Measurements from ENCODE around the gene CLPSL1.

The CLPSL1 gene

GRCh38 chr6:35797837-35798526, 17.2 kb downstream of the CLPSL1 start:
- DNase-seq = no peak

GRCh38 chr6:35798706-35799105, 17.9 kb downstream of the CLPSL1 start:
- no peak for DNase-seq

- DNase-seq = no peak
Measured at GRCh38 chr6:35801148-35801547, 20.3 kb downstream of the CLPSL1 start.

- DNase-seq = no peak
Measured at GRCh38 chr6:35804996-35805736, 24.3 kb downstream of the CLPSL1 start, which contains the start of gene LHFPL5. LHFPL5 (plus strand) TSS chr6:35805352; CDS start chr6:35805671, 319 bp downstream.

DNA sequence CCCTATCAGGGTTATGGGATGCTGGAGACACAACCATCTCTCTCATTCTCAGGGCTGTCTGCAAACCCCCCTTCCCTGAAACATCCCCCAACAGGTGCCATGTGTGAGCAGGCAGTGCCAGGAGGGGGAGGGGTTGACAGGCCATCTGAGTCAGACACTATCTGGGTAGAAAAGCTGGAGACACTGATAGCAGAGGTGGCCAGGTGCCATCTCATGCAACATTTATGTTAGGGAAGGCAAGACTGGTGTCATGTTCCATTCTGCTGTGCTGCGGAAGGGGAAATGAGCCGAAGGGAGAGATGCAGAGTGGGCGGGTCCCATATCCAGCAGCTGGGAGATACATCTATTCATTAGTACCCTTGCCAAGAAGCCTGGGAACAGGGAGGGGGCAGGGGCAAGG, 27.9 kb downstream of the CLPSL1 start:
- DNase-seq = no peak

GRCh38 chr6:35809809-35810208, 29.0 kb downstream of the CLPSL1 start:
- no peak for DNase-seq

GRCh38 chr6:35810971-35811698, 30.3 kb downstream of the CLPSL1 start:
- DNase-seq = no peak

GRCh38 chr6:35811699-35811995, 30.8 kb downstream of the CLPSL1 start:
- DNase-seq = no peak

- no peak for DNase-seq
Measured at GRCh38 chr6:35817515-35817914, 36.7 kb downstream of the CLPSL1 start.

DNA sequence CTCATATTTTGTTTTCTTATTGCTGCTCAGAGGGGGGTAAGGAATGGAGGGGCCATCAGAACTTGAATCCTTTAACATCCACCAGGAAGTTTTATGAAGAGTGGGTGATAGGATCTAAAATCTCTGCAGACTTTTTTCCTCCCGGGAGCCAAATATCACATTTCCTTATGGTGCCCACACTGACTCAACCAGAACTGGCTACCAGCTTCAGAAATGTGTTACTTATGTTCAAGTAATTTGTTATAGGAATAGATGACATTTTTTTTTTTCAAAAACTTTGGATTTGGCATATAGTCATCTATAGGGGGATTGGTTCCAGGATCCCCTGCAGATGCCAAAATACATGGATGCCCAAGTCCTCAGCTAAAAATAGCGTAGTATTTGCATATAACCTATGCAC, 42.8 kb downstream of the CLPSL1 start:
- no peak for DNase-seq

DNA sequence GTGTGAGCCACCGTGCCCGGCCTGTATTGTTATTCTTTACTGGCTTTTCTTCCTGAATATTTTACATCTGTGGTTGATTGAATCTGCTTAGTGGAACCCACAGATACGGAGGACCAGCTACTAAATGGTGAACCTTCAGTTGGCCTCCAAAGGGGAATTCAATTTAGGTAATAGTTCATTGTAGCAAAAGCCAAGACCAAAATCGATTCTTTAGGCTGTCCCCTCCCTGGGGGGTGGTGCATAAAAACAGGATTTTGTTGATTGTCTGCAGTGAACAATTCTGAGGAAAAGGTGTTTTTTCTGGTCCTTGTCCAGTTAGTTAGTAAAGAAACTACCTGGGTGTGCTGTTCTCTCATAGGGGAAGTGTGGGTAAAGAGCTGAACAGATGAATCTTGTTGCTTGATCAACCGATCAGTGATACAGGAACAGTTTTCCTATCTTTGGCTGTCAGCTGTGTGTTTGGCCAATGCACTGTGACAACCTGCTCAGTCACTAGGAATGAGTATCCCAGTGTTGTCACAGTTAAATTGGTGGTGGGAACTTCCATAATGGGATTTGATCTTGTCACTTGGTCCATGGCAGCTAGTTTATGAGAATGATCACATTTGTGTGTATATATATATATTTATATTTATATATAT, 43.9 kb downstream of the CLPSL1 start:
- DNase-seq = no peak

DNA sequence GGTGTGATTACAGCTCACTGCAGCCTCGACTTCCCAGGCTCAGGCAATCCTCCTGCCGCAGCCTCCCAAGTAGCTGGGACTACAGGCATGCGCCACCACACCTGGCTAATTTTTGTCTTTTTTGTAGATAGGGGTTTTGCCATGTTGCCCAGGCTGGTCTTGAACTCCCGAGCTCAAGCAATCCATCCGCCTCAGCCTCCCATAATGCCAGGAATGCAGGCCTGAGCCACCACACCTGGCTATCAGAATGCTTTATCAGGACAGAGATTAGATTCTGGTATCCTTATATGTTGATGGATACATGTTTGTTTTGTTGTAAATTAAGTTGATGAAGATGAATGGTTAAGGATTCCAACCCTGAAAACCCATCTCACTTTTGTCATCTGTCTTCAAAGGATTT, 48.5 kb downstream of the CLPSL1 start:
- DNase-seq = no peak

GRCh38 chr6:35831257-35832007, 50.6 kb downstream of the CLPSL1 start:
- no peak for DNase-seq

DNA sequence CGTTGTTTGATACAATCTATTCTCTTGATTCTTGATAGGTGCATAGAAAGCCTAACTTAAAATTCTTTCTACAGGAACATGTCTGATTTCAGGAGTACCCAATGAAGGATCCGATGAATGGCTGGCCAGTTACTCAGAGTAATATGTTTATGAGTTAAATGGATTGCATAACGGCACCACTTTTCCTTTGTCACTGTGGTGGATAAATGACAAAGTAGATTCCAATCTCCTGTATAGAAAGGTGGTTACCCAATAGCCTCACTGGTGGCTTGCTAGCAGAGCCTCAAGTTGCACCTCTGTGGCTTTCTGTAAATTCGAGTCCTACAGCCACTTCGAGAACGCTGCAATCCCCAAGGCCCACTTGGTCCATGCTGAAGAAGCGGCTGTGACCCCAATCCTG, 52.7 kb downstream of the CLPSL1 start:
- DNase-seq = no peak

Measured in amniotic stem cell (primary cell).